Lung (tissue), 12 donors: ENCODE data around the gene SYNM. TPM values are rescaled to one million over a fixed set of nuclear protein-coding genes. Genes with fewer than 3 reads are reported as not detected.

ENCODE experiments used
- ATAC-seq: fragments of 200-7000 bp; cut with Tn5 transposase; one replicate; pipeline ENCODE4 v1.9.1; 2020; ENCODE audit warnings: moderate number of reproducible peaks; ENCODE audit not compliant: insufficient read depth, low FRiP score
- DNase-seq, 3 donors: peaks; one replicate each; pipeline ENCODE4 v3.0.0-alpha.2; 2013 to 2017
- H3K27ac ChIP-seq, 2 donors: one replicate each; pipeline ENCODE4 v1.5.1; 2013; ENCODE audit warnings: mild to moderate bottlenecking in 2 of 2, moderate library complexity in 2 of 2, control low read depth in 1 of 2, inconsistent platforms in 1 of 2, low read depth in 1 of 2, low read length in 1 of 2
- H3K27me3 ChIP-seq, 3 donors: one replicate each; pipeline ENCODE4 v1.5.1; 2013; ENCODE audit warnings: low read length in 2 of 3; ENCODE audit not compliant: control insufficient read depth in 3 of 3, insufficient read depth in 3 of 3
- H3K36me3 ChIP-seq, 4 donors: one replicate each; pipeline ENCODE4 v1.5.1; 2013; ENCODE audit warnings: low read length in 4 of 4, mild to moderate bottlenecking in 1 of 4, moderate library complexity in 1 of 4; ENCODE audit not compliant: control insufficient read depth in 4 of 4, insufficient read depth in 4 of 4
- H3K4me1 ChIP-seq, 5 donors: one replicate each; pipeline ENCODE4 v1.5.1; 2013; ENCODE audit warnings: low read length in 5 of 5, mild to moderate bottlenecking in 2 of 5, moderate library complexity in 1 of 5; ENCODE audit not compliant: control insufficient read depth in 5 of 5, insufficient read depth in 5 of 5
- H3K4me3 ChIP-seq: one replicate; pipeline ENCODE4 v1.5.1; 2013; ENCODE audit warnings: mild to moderate bottlenecking, control low read depth, moderate library complexity
- H3K9ac ChIP-seq, 2 donors: one replicate each; pipeline ENCODE4 v1.5.1; 2013; ENCODE audit warnings: low read length in 2 of 2, control low read depth in 1 of 2; ENCODE audit not compliant: insufficient read depth in 1 of 2
- H3K9me3 ChIP-seq, 4 donors: one replicate each; pipeline ENCODE4 v1.5.1; 2013; ENCODE audit warnings: low read length in 3 of 4, mild to moderate bottlenecking in 1 of 4, moderate library complexity in 1 of 4; ENCODE audit not compliant: control insufficient read depth in 4 of 4, insufficient read depth in 3 of 4
- CTCF ChIP-seq: IDR thresholded peaks from 2 replicates; pipeline ENCODE4 v1.5.1; 2012; ENCODE audit warnings: mild to moderate bottlenecking; ENCODE audit errors: control extremely low read depth, extremely low read depth
- WGBS, 2 donors: extraction: QIAGEN DNeasy Blood & Tissue Kit; methylation state at CpG; one replicate each; pipeline ENCODE4 v1.1.7; 2013; 5-methylcytosine and 5-hydroxymethylcytosine counted together
- polyA plus RNA-seq, 2 donors: library from polyadenylated mRNA; stranded (reverse); fragments of 200-250 nt; gene quantifications; one replicate each; pipeline ENCODE4 v1.2.1, GENCODE V29; 2013
- total RNA-seq, 2 donors: library from RNA; depleted of rRNA in 1 of 2; stranded (reverse); fragments of >200 nt in 1 of 2; gene quantifications; one replicate each; pipeline ENCODE4 v1.2.1, GENCODE V29; 2014 to 2021
- donor health status: control.
- donor health status: control.
- donor health status: Bipolar disorder and iron deficiency.
- donor health status: healthy.
- donor health status: DM: yes; HTN: yes; CAD: no.

SYNM gene
- total and polyA plus RNA-seq, 4 donors: 5.3 to 21.3 (median 10.9) TPM

GRCh38 chr15:99105514-99106341 is 848 bp downstream of the SYNM start:
- ATAC-seq (no peak), DNase-seq (peak; percentile 56 to 69 (median 63))
- Histone ChIP-seq H3K9ac (no peak overlapping the region), H3K27me3 (peaks cover 2 to 44% (median 41%) of the 10 kb centered on the region in 3 donors), H3K27ac (peak overlapping the region; percentile 77 to 92), H3K9me3 (peaks cover 0 to 3% (median 0%) of the 10 kb centered on the region in 4 donors), H3K36me3 (no peaks in the 10 kb centered on the region), H3K4me1 (peaks cover 0 to 14% (median 8%) of the 10 kb centered on the region in 5 donors), H3K4me3 (peak overlapping the region; percentile 63)
- no peak for TF ChIP-seq CTCF
- WGBS, 2 donors: 3 to 4% methylated on average over 86 to 116 of the region's 116 CpGs

GRCh38 chr15:99106417-99107220 is 1.7 kb downstream of the SYNM start:
- ATAC-seq (no peak), DNase-seq (peak; percentile 25 to 68 (median 63))
- peak overlapping the region; percentile 68 to 92 for H3K27ac ChIP-seq
- peaks cover 0 to 3% (median 0%) of the 10 kb centered on the region in 4 donors for H3K9me3 ChIP-seq
- peaks cover 2 to 44% (median 35%) of the 10 kb centered on the region in 3 donors for H3K27me3 ChIP-seq
- no peaks in the 10 kb centered on the region for H3K36me3 ChIP-seq
- H3K4me1 ChIP-seq: peaks cover 0 to 14% (median 9%) of the 10 kb centered on the region in 5 donors
- no peak for TF ChIP-seq CTCF
- peak overlapping the region; percentile 63 for H3K4me3 ChIP-seq
- WGBS, 2 donors: 46 to 53% methylated on average over 15 of the region's 15 CpGs
- H3K9ac ChIP-seq: no peak overlapping the region

- peaks cover 0 to 26% (median 15%) of the 10 kb centered on the region in 3 donors for H3K27me3 ChIP-seq
- peaks cover 0 to 14% (median 9%) of the 10 kb centered on the region in 5 donors for H3K4me1 ChIP-seq
- no peak for DNase-seq
- 90 to 96% methylated on average over 5 of the region's 5 CpGs for WGBS, 2 donors
- no peak for ATAC-seq
- no peak overlapping the region for H3K4me3 ChIP-seq
- H3K9me3 ChIP-seq: peaks cover 0 to 3% (median 0%) of the 10 kb centered on the region in 4 donors
- TF ChIP-seq CTCF: no peak
- no peaks in the 10 kb centered on the region for H3K36me3 ChIP-seq
- peak overlapping the region in 1 of 2 donors; percentile 61 for H3K27ac ChIP-seq
- no peak overlapping the region for H3K9ac ChIP-seq
Observed at GRCh38 chr15:99108993-99109392, 4.1 kb downstream of the SYNM start.
